Erythroblast (primary cell): Measurements from ENCODE around the gene IFT122.

Experiments
- GATA1 ChIP-seq: IDR thresholded peaks from 2 replicates; pipeline ENCODE4 v1.6.1; 2011; ENCODE audit warnings: low read depth, mild to moderate bottlenecking, control low read depth, low read length, moderate library complexity
- POLR2A ChIP-seq: IDR thresholded peaks from 2 replicates; pipeline ENCODE4 v1.6.1; 2011; ENCODE audit warnings: mild to moderate bottlenecking, low read length

- TF ChIP-seq POLR2A (no peak), GATA1 (no peak)
Observed at GRCh38 chr3:129557548-129557894, 117.5 kb downstream of the IFT122 start.
